H9 (cell line): ENCODE measurements around the gene GTF2A1. TPM values are rescaled to one million over a fixed set of nuclear protein-coding genes. Genes with fewer than 3 reads are reported as not detected.

Experiments used
- DNase-seq: peaks from one replicate; pipeline ENCODE4 v3.0.0-alpha.2; 2017
- H2AFZ ChIP-seq: one replicate; pipeline ENCODE4 v1.6.1; 2013; ENCODE audit warnings: mild to moderate bottlenecking, low read length, control low read depth, moderate library complexity
- H2AK5ac ChIP-seq: 2 replicates; pipeline ENCODE4 v1.6.1; 2013; ENCODE audit warnings: low read length, control low read depth, mixed read lengths; ENCODE audit not compliant: insufficient read length
- H2BK120ac ChIP-seq: one replicate; pipeline ENCODE4 v1.6.1; 2013; ENCODE audit warnings: low read depth, mild to moderate bottlenecking, low read length, control low read depth, inconsistent platforms; ENCODE audit not compliant: poor library complexity, severe bottlenecking
- H2BK12ac ChIP-seq: 2 replicates; pipeline ENCODE4 v1.6.1; 2013; ENCODE audit warnings: low read length, control low read depth, mixed read lengths, low read depth; ENCODE audit not compliant: insufficient read length
- H2BK15ac ChIP-seq: 2 replicates; pipeline ENCODE4 v1.6.1; 2013; ENCODE audit warnings: low read depth, low read length, control low read depth
- H2BK20ac ChIP-seq: one replicate; pipeline ENCODE4 v1.6.1; 2013; ENCODE audit warnings: low read depth, mild to moderate bottlenecking, low read length, control low read depth, inconsistent platforms; ENCODE audit not compliant: poor library complexity, severe bottlenecking
- H2BK5ac ChIP-seq: 2 replicates; pipeline ENCODE4 v1.6.1; 2013; ENCODE audit warnings: low read length, control low read depth, mixed read lengths; ENCODE audit not compliant: insufficient read length
- H3K14ac ChIP-seq: 2 replicates; pipeline ENCODE4 v1.6.1; 2013; ENCODE audit warnings: low read length, control low read depth; ENCODE audit not compliant: insufficient read depth
- H3K18ac ChIP-seq: 2 replicates; pipeline ENCODE4 v1.6.1; 2013; ENCODE audit warnings: low read depth, mild to moderate bottlenecking, mixed read lengths, low read length, control low read depth; ENCODE audit not compliant: insufficient read length
- H3K23ac ChIP-seq: 2 replicates; pipeline ENCODE4 v1.6.1; 2013; ENCODE audit warnings: low read length, control low read depth, mixed read lengths, low read depth; ENCODE audit not compliant: insufficient read length
- H3K23me2 ChIP-seq: 2 replicates; pipeline ENCODE4 v1.6.1; 2013; ENCODE audit warnings: low read depth, mild to moderate bottlenecking, mixed read lengths, low read length, control low read depth; ENCODE audit not compliant: insufficient read length, poor library complexity, severe bottlenecking
- H3K27ac ChIP-seq: 2 replicates; pipeline ENCODE4 v1.5.1; 2013; ENCODE audit warnings: low read length, control low read depth, mixed read lengths, low read depth; ENCODE audit not compliant: insufficient read length
- H3K27me3 ChIP-seq: 2 replicates; pipeline ENCODE4 v1.6.1; 2013; ENCODE audit warnings: low read length, control low read depth, inconsistent platforms; ENCODE audit not compliant: insufficient read depth
- H3K4ac ChIP-seq: 2 replicates; pipeline ENCODE4 v1.6.1; 2013; ENCODE audit warnings: low read depth, mild to moderate bottlenecking, control low read depth, inconsistent platforms, low read length, moderate library complexity
- H3K4me1 ChIP-seq: 2 replicates; pipeline ENCODE4 v1.6.1; 2013; ENCODE audit warnings: low read length, control low read depth, inconsistent platforms; ENCODE audit not compliant: insufficient read depth
- H3K4me2 ChIP-seq: 2 replicates; pipeline ENCODE4 v1.6.1; 2013; ENCODE audit warnings: low read length, control low read depth, mixed read lengths; ENCODE audit not compliant: insufficient read length, insufficient read depth
- H3K56ac ChIP-seq: 2 replicates; pipeline ENCODE4 v1.6.1; 2013; ENCODE audit warnings: low read depth, mild to moderate bottlenecking, mixed read lengths, low read length, control low read depth; ENCODE audit not compliant: insufficient read length
- H3K79me1 ChIP-seq: 2 replicates; pipeline ENCODE4 v1.6.1; 2013; ENCODE audit warnings: low read depth, mild to moderate bottlenecking, moderate library complexity, low read length, control low read depth, inconsistent platforms; ENCODE audit not compliant: insufficient read depth, poor library complexity, severe bottlenecking
- H3K79me2 ChIP-seq: 2 replicates; pipeline ENCODE4 v1.6.1; 2013; ENCODE audit warnings: low read length, control low read depth, inconsistent platforms; ENCODE audit not compliant: insufficient read depth
- H3K9ac ChIP-seq: 2 replicates; pipeline ENCODE4 v1.6.1; 2013; ENCODE audit warnings: low read length, control low read depth, mixed read lengths; ENCODE audit not compliant: insufficient read length; ENCODE audit errors: extremely low read depth
- H3K9me3 ChIP-seq: one replicate; pipeline ENCODE4 v1.6.1; 2013; ENCODE audit warnings: low read depth, low read length, inconsistent platforms; ENCODE audit not compliant: control insufficient read depth
- H3T11ph ChIP-seq: one replicate; pipeline ENCODE4 v1.6.1; 2013; ENCODE audit warnings: mild to moderate bottlenecking, low read length, control low read depth, inconsistent platforms
- H4K20me1 ChIP-seq: one replicate; pipeline ENCODE4 v1.6.1; 2013; ENCODE audit not compliant: control insufficient read depth, insufficient read length, insufficient read depth
- H4K5ac ChIP-seq: 2 replicates; pipeline ENCODE4 v1.6.1; 2013; ENCODE audit warnings: low read depth, mild to moderate bottlenecking, mixed read lengths, low read length, control low read depth; ENCODE audit not compliant: insufficient read length
- H4K8ac ChIP-seq: replicated peaks from 2 replicates; pipeline ENCODE4 v1.6.1; 2013; ENCODE audit warnings: low read length, control low read depth, mixed read lengths, low read depth; ENCODE audit not compliant: insufficient read length
- H4K91ac ChIP-seq: 2 replicates; pipeline ENCODE4 v1.6.1; 2013; ENCODE audit warnings: low read depth, mild to moderate bottlenecking, moderate library complexity, mixed read lengths, low read length, control low read depth; ENCODE audit not compliant: insufficient read length
- H3K27ac Mint-ChIP-seq, 3 experiments: 2 replicates in 2 of 3; 3 replicates in 1 of 3; pipeline ENCODE4 v1.8.0; 2020 to 2021; ENCODE audit warnings: mixed read lengths in 3 of 3, mild to moderate bottlenecking in 1 of 3, moderate library complexity in 1 of 3
- H3K27me3 Mint-ChIP-seq: 2 replicates; pipeline ENCODE4 v1.8.0; 2021; ENCODE audit warnings: low read depth, mild to moderate bottlenecking, moderate library complexity, mixed read lengths
- H3K36me3 Mint-ChIP-seq, 3 experiments: 2 replicates in 2 of 3; 3 replicates in 1 of 3; pipeline ENCODE4 v1.8.0; 2020 to 2021; ENCODE audit warnings: low read depth in 3 of 3, mixed read lengths in 3 of 3; ENCODE audit not compliant: insufficient read depth in 1 of 3
- H3K4me1 Mint-ChIP-seq, 2 experiments: 2 replicates each; pipeline ENCODE4 v1.8.0; 2020; ENCODE audit warnings: mixed read lengths in 2 of 2
- H3K4me3 Mint-ChIP-seq, 2 experiments: 2 replicates in 1 of 2; 3 replicates in 1 of 2; pipeline ENCODE4 v1.8.0; 2020 to 2021; ENCODE audit warnings: mild to moderate bottlenecking in 2 of 2, mixed read lengths in 2 of 2, moderate library complexity in 1 of 2
- H3K9me3 Mint-ChIP-seq, 2 experiments: 2 replicates in 1 of 2; 3 replicates in 1 of 2; pipeline ENCODE4 v1.8.0; 2020; ENCODE audit warnings: mild to moderate bottlenecking in 2 of 2, mixed read lengths in 2 of 2, moderate library complexity in 1 of 2
- CTCF ChIP-seq: fragments of 200-600 bp; sonication (generic); conservative IDR thresholded peaks from 3 replicates; pipeline ENCODE4 v1.8.0; 2021; ENCODE audit warnings: antibody characterized with exemption, mild to moderate bottlenecking
- WGBS: extraction: QIAGEN DNeasy Blood & Tissue Kit; methylation state at CpG from one replicate; pipeline ENCODE4 v1.1.7; 2013; ENCODE audit warnings: missing lambda C conversion rate, low lambda C conversion rate, mixed read lengths; ENCODE audit not compliant: insufficient read length; ENCODE audit errors: extremely low coverage; 5-methylcytosine and 5-hydroxymethylcytosine counted together
- total RNA-seq: library from RNA; stranded (reverse); gene quantifications from 2 replicates; pipeline ENCODE4 v1.2.1, GENCODE V29; 2021

GTF2A1 gene
- total RNA-seq, 1 experiment from 2014 or later, result 43.0 TPM

GRCh38 chr14:81246461-81247270 is 25.9 kb upstream of the GTF2A1 start:
- no peak for TF ChIP-seq CTCF
- H3K9me3 ChIP-seq, result no peaks in the 10 kb centered on the region
- no peak overlapping the region for H3K14ac ChIP-seq
- DNase-seq, result no peak
- H3K79me1 ChIP-seq, result no peaks in the 10 kb centered on the region
- no peak overlapping the region for H2BK12ac ChIP-seq
- WGBS, result no CpG with 5 or more reads among the region's 19 CpGs
- H3K27me3 Mint-ChIP-seq, result peaks cover 3% of the 10 kb centered on the region
- peaks cover 10 to 22% (median 11%) of the 10 kb centered on the region in 3 experiments; a peak in 6 of 7 replicates for H3K36me3 Mint-ChIP-seq
- H3K23ac ChIP-seq, result no peak overlapping the region
- H3K27me3 ChIP-seq, result no peaks in the 10 kb centered on the region
- H4K8ac ChIP-seq, result no peak overlapping the region
- H3K9ac ChIP-seq, result no peak overlapping the region
- H2BK120ac ChIP-seq, result no peak overlapping the region
- no peaks in the 10 kb centered on the region for H3K4me1 Mint-ChIP-seq
- H3K56ac ChIP-seq, result no peak overlapping the region
- no peak overlapping the region for H2BK15ac ChIP-seq
- H3K4ac ChIP-seq, result no peak overlapping the region
- H3K23me2 ChIP-seq, result no peaks in the 10 kb centered on the region
- no peaks in the 10 kb centered on the region for H3K79me2 ChIP-seq
- no peak overlapping the region for H3K27ac ChIP-seq
- H3K27ac Mint-ChIP-seq, result no peak overlapping the region
- H3K18ac ChIP-seq, result no peak overlapping the region
- no peak overlapping the region for H3T11ph ChIP-seq
- H3K4me3 Mint-ChIP-seq, result no peak overlapping the region
- H3K4me1 ChIP-seq, result no peaks in the 10 kb centered on the region
- peaks cover 27 to 29% of the 10 kb centered on the region in 2 experiments for H3K9me3 Mint-ChIP-seq
- H4K5ac ChIP-seq, result no peak overlapping the region
- H4K91ac ChIP-seq, result no peak overlapping the region
- no peak overlapping the region for H2BK5ac ChIP-seq
- no peak overlapping the region for H3K4me2 ChIP-seq
- H2AFZ ChIP-seq, result no peak overlapping the region
- no peak overlapping the region for H2AK5ac ChIP-seq
- no peaks in the 10 kb centered on the region for H4K20me1 ChIP-seq
- no peak overlapping the region for H2BK20ac ChIP-seq
